MCF 10A (cell line): Measurements from ENCODE around the gene ACO1. TPM values are rescaled to one million over a fixed set of nuclear protein-coding genes. Genes with fewer than 3 reads are reported as not detected.

ENCODE experiments used
- BruUV-seq: library from RNA; stranded (reverse); fragments of 400-500 nt; replicated peaks from 2 replicates; lab custom pipeline; 2021; lab: Mats Ljungman, UMichigan
- CTCF ChIA-PET: fragments of 300-600 bp; sonication (Branson Sonifier 250); formaldehyde crosslinking; extraction: SDS; loops from one replicate; lab custom pipeline; 2021; ENCODE audit warnings: antibody characterized with exemption, inconsistent platforms; lab: Yijun Ruan, JAX
- POLR2A ChIA-PET: fragments of 300-600, 350-650 bp; sonication (Branson Sonifier 250); formaldehyde crosslinking; extraction: SDS; loops from one replicate; lab custom pipeline; 2020; ENCODE audit warnings: antibody characterized with exemption, inconsistent platforms; lab: Yijun Ruan, JAX
- DNase-seq: peaks from one replicate; pipeline ENCODE4 v3.0.0-alpha.2; 2018; ENCODE audit not compliant: unreplicated experiment
- H3K27ac Mint-ChIP-seq: one replicate; pipeline ENCODE4 v1.8.0; 2022; ENCODE audit warnings: mild to moderate bottlenecking, low read depth, mixed read lengths; ENCODE audit not compliant: unreplicated experiment
- H3K27me3 Mint-ChIP-seq: one replicate; pipeline ENCODE4 v1.8.0; 2022; ENCODE audit warnings: mixed read lengths; ENCODE audit not compliant: insufficient read depth, unreplicated experiment
- H3K36me3 Mint-ChIP-seq: one replicate; pipeline ENCODE4 v1.8.0; 2022; ENCODE audit warnings: mild to moderate bottlenecking, moderate library complexity, mixed read lengths; ENCODE audit not compliant: insufficient read depth, unreplicated experiment
- H3K4me1 Mint-ChIP-seq: one replicate; pipeline ENCODE4 v1.8.0; 2022; ENCODE audit warnings: mixed read lengths; ENCODE audit not compliant: insufficient read depth, unreplicated experiment
- H3K4me3 Mint-ChIP-seq: one replicate; pipeline ENCODE4 v1.8.0; 2022; ENCODE audit warnings: mild to moderate bottlenecking, moderate library complexity, mixed read lengths; ENCODE audit not compliant: unreplicated experiment
- H3K9me3 Mint-ChIP-seq: one replicate; pipeline ENCODE4 v1.8.0; 2022; ENCODE audit warnings: mixed read lengths; ENCODE audit not compliant: unreplicated experiment
- intact Hi-C: fragments of 100-400 bp; cut with micrococcal nuclease; formaldehyde crosslinking; loops from 2 replicates; pipeline ENCODE4 v1.14.1; 2022
- total RNA-seq: library from RNA; stranded (reverse); gene quantifications from 2 replicates; pipeline ENCODE4 v1.2.3, GENCODE V29; 2022
- TF ChIP-seq, protein P1 (sequence below): fragments of 200-600 bp; IDR thresholded peaks from one replicate; pipeline ENCODE4 v1.8.0; 2022; ENCODE audit warnings: antibody characterized with exemption, mild to moderate bottlenecking; ENCODE audit not compliant: unreplicated experiment

ACO1 gene
- total RNA-seq, 1 experiment from 2014 or later = 28.6 TPM

- intact Hi-C loops = loop anchor here (2.0 kb wide), 1 partner anchor 42 kb away; the partner anchor contains the start of gene ACO1
- H3K36me3 Mint-ChIP-seq = peaks cover 74% of the 10 kb centered on the region
- no TSS peak for BruUV-seq
- DNase-seq = no peak
- H3K9me3 Mint-ChIP-seq = no peaks in the 10 kb centered on the region
- CTCF ChIA-PET = interaction anchor here (0.7 to 2.4 kb wide), 7 partner anchors 9 to 559 kb away, joined by 3 to 12 read pairs (median 4); no protein-coding TSS in a partner anchor
- POLR2A ChIA-PET = interaction anchor here (0.8 to 2.0 kb wide), 2 partner anchors 43 to 164 kb away, joined by 3 to 6 read pairs; partner anchors contain the start of gene ACO1
- H3K27ac Mint-ChIP-seq = peak overlapping the region; percentile 16
- H3K4me1 Mint-ChIP-seq = no peaks in the 10 kb centered on the region
- no peak overlapping the region for H3K4me3 Mint-ChIP-seq
- TF ChIP-seq, protein P1, sequence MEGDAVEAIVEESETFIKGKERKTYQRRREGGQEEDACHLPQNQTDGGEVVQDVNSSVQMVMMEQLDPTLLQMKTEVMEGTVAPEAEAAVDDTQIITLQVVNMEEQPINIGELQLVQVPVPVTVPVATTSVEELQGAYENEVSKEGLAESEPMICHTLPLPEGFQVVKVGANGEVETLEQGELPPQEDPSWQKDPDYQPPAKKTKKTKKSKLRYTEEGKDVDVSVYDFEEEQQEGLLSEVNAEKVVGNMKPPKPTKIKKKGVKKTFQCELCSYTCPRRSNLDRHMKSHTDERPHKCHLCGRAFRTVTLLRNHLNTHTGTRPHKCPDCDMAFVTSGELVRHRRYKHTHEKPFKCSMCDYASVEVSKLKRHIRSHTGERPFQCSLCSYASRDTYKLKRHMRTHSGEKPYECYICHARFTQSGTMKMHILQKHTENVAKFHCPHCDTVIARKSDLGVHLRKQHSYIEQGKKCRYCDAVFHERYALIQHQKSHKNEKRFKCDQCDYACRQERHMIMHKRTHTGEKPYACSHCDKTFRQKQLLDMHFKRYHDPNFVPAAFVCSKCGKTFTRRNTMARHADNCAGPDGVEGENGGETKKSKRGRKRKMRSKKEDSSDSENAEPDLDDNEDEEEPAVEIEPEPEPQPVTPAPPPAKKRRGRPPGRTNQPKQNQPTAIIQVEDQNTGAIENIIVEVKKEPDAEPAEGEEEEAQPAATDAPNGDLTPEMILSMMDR = no peak
- H3K27me3 Mint-ChIP-seq = no peaks in the 10 kb centered on the region
These were observed 42.8 kb downstream of the ACO1 start for GRCh38 chr9:32427111-32427873.

GRCh38 chr9:32430720-32431119 lies 46.3 kb downstream of the ACO1 start:
- Mint-ChIP-seq H3K27ac (no peak overlapping the region), H3K4me1 (no peaks in the 10 kb centered on the region), H3K4me3 (no peak overlapping the region), H3K36me3 (peaks cover 89% of the 10 kb centered on the region), H3K27me3 (no peaks in the 10 kb centered on the region), H3K9me3 (no peaks in the 10 kb centered on the region)
- intact Hi-C loops = no loop called here
- CTCF ChIA-PET = interaction anchor here (2.5 to 4.3 kb wide), 2 partner anchors 48 to 52 kb away, joined by 13 to 45 read pairs; partner anchors contain the start of gene ACO1
- no TSS peak for BruUV-seq
- TF ChIP-seq, protein P1 = no peak
- POLR2A ChIA-PET = interaction anchor here (0.6 kb wide), 1 partner anchor 52 kb away, joined by 3 read pairs; no protein-coding TSS in a partner anchor
- no peak for DNase-seq

DNA sequence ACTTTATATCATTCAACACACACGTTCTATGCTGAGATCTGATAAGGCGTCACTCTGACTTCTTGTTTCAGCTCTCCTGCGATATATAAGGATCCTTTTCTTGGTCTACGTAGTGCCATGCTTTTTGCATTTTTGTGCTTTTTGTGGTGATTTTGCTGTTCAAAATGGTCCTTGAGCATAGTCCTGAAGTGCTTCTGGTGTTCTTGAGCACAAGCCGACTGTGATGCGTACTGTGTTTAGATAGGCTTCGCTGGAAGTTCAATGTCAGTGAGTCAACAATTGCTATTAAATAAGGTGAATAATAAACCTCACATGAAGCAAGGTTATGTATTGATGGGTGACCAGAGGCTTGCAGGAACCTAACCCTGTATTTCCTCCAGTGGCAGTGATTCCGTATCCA lies 46.8 kb downstream of the ACO1 start:
- CTCF ChIA-PET = interaction anchor here (1.0 to 4.3 kb wide), 3 partner anchors 20 to 52 kb away, joined by 3 to 45 read pairs (median 13); partner anchors contain the start of gene ACO1
- Mint-ChIP-seq H3K4me3 (no peak overlapping the region), H3K4me1 (no peaks in the 10 kb centered on the region), H3K27ac (no peak overlapping the region), H3K9me3 (no peaks in the 10 kb centered on the region), H3K27me3 (no peaks in the 10 kb centered on the region), H3K36me3 (peaks cover 89% of the 10 kb centered on the region)
- intact Hi-C loops = no loop called here
- DNase-seq = no peak
- TF ChIP-seq, protein P1 = no peak
- BruUV-seq = no TSS peak
- POLR2A ChIA-PET = interaction anchor here (0.6 kb wide), 1 partner anchor 52 kb away, joined by 3 read pairs; no protein-coding TSS in a partner anchor

DNA sequence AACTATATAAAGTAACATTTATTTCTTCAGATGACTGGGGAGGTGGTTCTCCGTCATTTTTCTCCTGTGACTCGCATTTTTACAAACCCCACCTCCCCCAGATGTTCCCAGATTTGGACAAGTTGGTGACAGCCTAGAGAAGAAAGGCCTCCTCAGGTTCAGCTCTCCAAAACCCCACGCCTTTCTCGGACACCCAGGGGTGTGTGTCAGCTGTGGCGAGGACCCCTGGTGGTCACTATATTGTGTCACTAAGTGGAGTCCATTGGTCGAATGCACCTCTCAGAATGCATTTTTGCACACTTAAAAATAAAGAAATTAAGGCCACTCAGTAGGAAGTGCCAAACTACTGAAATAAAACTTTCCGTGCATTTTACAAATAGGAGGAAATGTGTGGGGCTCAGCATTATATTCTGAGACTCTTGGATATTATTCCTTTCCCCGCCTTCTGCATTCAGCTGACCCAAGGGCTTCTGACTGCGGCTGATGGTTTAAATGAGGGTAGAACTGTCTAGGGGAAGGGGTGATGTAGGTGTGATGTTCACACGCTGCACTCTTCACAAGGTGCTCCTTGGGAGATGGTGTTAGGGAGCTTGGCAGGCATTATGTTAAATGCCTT lies 47.6 kb downstream of the ACO1 start:
- Mint-ChIP-seq H3K27ac (peak overlapping the region; percentile 46), H3K4me1 (no peaks in the 10 kb centered on the region), H3K9me3 (no peaks in the 10 kb centered on the region), H3K27me3 (no peaks in the 10 kb centered on the region), H3K4me3 (no peak overlapping the region), H3K36me3 (peaks cover 87% of the 10 kb centered on the region)
- peak; percentile 51 for DNase-seq
- no TSS peak for BruUV-seq
- CTCF ChIA-PET = interaction anchor here (0.5 to 4.3 kb wide), 13 partner anchors 10 to 148 kb away, joined by 3 to 45 read pairs (median 4); partner anchors contain the start of gene ACO1
- intact Hi-C loops = loop anchor here (1.0 kb wide), 1 partner anchor 53 kb away; no protein-coding TSS in a partner anchor
- POLR2A ChIA-PET = no interaction called here
- TF ChIP-seq, protein P1 = peak; percentile 47
